HepG2 (cell line): ENCODE results near the gene TIPRL. TPM values are rescaled to one million over a fixed set of nuclear protein-coding genes. Genes with fewer than 3 reads are reported as not detected.

ENCODE experiments used
- BRD4 ChIP-seq: sonication (generic); formaldehyde crosslinking; IDR thresholded peaks from 2 replicates; pipeline ENCODE4 v1.4.0; 2020; ENCODE audit warnings: missing genetic modification reagents
- EHMT2 ChIP-seq: fragments of 200-600 bp; sonication (generic); IDR thresholded peaks from 2 replicates; pipeline ENCODE4 v1.7.0; 2017; ENCODE audit warnings: antibody characterized with exemption, low read depth, low read length, borderline replicate concordance
- ERF ChIP-seq: IDR thresholded peaks from 2 replicates; pipeline ENCODE4 v1.6.1; 2018; ENCODE audit warnings: missing biosample characterization, missing genetic modification reagents
- MEIS1 ChIP-seq: sonication (generic); formaldehyde crosslinking; IDR thresholded peaks from 2 replicates; pipeline ENCODE4 v1.9.0; 2021; ENCODE audit warnings: mild to moderate bottlenecking, missing genetic modification reagents, moderate library complexity, borderline replicate concordance
- NFATC3 ChIP-seq: sonication (generic); formaldehyde crosslinking; IDR thresholded peaks from 2 replicates; pipeline ENCODE4 v1.5.1; 2020; ENCODE audit warnings: mild to moderate bottlenecking, missing genetic modification reagents
- NR2C2 ChIP-seq: sonication (generic); formaldehyde crosslinking; IDR thresholded peaks from 2 replicates; pipeline ENCODE4 v1.4.0; 2020; ENCODE audit warnings: missing genetic modification reagents, mild to moderate bottlenecking, moderate library complexity, borderline replicate concordance
- SKI ChIP-seq: fragments of 450-650 bp; IDR thresholded peaks from one replicate; pipeline ENCODE4 v1.6.1; 2018; ENCODE audit warnings: mild to moderate bottlenecking; ENCODE audit not compliant: partially characterized antibody
- STAT5B ChIP-seq: sonication (generic); formaldehyde crosslinking; IDR thresholded peaks from 2 replicates; pipeline ENCODE4 v1.4.0; 2020; ENCODE audit warnings: missing genetic modification reagents
- TBX2 ChIP-seq: sonication (generic); formaldehyde crosslinking; IDR thresholded peaks from 2 replicates; pipeline ENCODE4 v1.5.0; 2020; ENCODE audit warnings: missing genetic modification reagents, mild to moderate bottlenecking, borderline replicate concordance
- TMF1 ChIP-seq: sonication (generic); formaldehyde crosslinking; IDR thresholded peaks from 2 replicates; pipeline ENCODE4 v1.8.1; 2022; ENCODE audit warnings: low read depth, missing genetic modification reagents
- TRIM24 ChIP-seq: sonication (generic); formaldehyde crosslinking; IDR thresholded peaks from 2 replicates; pipeline ENCODE4 v1.8.0; 2022; ENCODE audit warnings: mild to moderate bottlenecking, missing genetic modification reagents
- ZNF775 ChIP-seq: sonication (generic); formaldehyde crosslinking; IDR thresholded peaks from 2 replicates; pipeline ENCODE4 v1.4.0; 2020; ENCODE audit warnings: missing genetic modification reagents, mild to moderate bottlenecking, moderate library complexity, borderline replicate concordance
- polyA plus RNA-seq, 8 experiments: library from polyadenylated mRNA; depleted of rRNA in 3 of 8; stranded (reverse) in 7 of 8; unstranded in 1 of 8; fragments of >200 nt; fragmentation: Illumina TruSeq in 4 of 8; extraction: Trizol in 4 of 8; gene quantifications; 2 replicates each; pipeline versions ENCODE4 v1.2.1 to v1.2.3, GENCODE V29; 2011 to 2016; ENCODE audit warnings: low read depth in 4 of 8, missing spikeins in 1 of 8, mixed read lengths in 1 of 8; ENCODE audit not compliant: insufficient read depth in 1 of 8
- total RNA-seq, 5 experiments: library from RNA; depleted of rRNA; stranded (reverse); fragments of >200 nt; fragmentation: Illumina TruSeq; extraction: Trizol; gene quantifications; 2 replicates each; pipeline ENCODE4 v1.2.3, GENCODE V29; 2016; ENCODE audit warnings: low read depth in 1 of 5
- TF ChIP-seq, protein P1 (sequence below): sonication (generic); formaldehyde crosslinking; IDR thresholded peaks from 2 replicates; pipeline ENCODE4 v1.5.0; 2020; ENCODE audit warnings: missing genetic modification reagents
- TF ChIP-seq, protein P2 (sequence below), 2 experiments: fragments of 450-650 bp in 1 of 2; sonication (generic) in 1 of 2; formaldehyde crosslinking in 1 of 2; IDR thresholded peaks; 2 replicates each; pipeline versions ENCODE4 v1.6.1 to v1.8.0; 2016 to 2022; ENCODE audit warnings: antibody characterized with exemption in 1 of 2, mild to moderate bottlenecking in 1 of 2, missing genetic modification reagents in 1 of 2
- TF ChIP-seq, protein P3 (sequence below): IDR thresholded peaks from 2 replicates; pipeline ENCODE4 v1.6.1; 2016; ENCODE audit warnings: missing compliant biosample characterization, missing genetic modification reagents, borderline replicate concordance
- TF ChIP-seq, protein P4 (sequence below): sonication (generic); formaldehyde crosslinking; IDR thresholded peaks from 2 replicates; pipeline ENCODE4 v1.9.0; 2021; ENCODE audit warnings: missing genetic modification reagents, mild to moderate bottlenecking, borderline replicate concordance

Gene TIPRL
- total and polyA plus RNA-seq, 2 of the 13 experiments (the other 11 are each of a cell fraction or from before 2014, with no cell fraction given), result 10.1 to 22.8 TPM

DNA sequence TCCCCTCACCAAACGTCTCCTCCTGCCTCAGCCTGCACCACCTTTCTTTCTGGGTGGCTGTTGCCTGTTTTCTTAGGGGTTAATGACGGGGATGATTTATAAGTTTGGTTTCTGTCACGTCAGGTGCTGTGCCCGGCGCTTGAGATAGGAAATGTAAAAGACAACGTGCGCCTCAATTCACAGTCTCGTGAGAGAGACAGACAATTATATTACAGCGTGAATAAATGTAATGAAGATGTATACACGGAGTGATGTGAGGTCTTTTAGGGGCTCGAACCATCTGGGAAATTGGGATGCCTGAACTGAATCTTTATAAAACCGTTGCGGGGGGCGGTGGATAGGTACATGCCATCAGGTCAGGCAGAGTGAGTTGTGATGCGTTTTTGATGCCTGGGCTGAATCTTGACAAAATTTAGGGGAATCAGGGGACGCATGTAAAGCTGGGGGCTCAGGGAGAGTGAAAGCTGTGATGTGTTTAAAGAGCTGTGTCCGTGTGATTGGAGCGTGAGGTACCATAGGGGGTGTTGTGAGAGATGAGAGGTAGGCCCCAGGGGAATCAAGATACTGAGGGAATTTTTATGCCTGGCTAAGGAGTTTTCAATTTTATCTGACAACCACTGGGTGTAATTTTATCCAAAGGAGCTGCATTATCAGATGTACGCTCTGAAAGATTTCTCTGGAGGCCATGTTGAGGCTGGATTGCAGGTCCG is 831 bp downstream of the TIPRL start (continued):
- TF ChIP-seq BRD4 (no peak), SKI (no peak), TMF1 (CRISPR knock-in tag) (no peak), MEIS1 (CRISPR knock-in tag) (no peak), EHMT2 (no peak), ERF (no peak), TRIM24 (CRISPR knock-in tag) (no peak), NR2C2 (CRISPR knock-in tag) (no peak), ZNF775 (no peak), TBX2 (CRISPR knock-in tag) (no peak), STAT5B (no peak), NFATC3 (no peak)
- TF ChIP-seq, protein P1, sequence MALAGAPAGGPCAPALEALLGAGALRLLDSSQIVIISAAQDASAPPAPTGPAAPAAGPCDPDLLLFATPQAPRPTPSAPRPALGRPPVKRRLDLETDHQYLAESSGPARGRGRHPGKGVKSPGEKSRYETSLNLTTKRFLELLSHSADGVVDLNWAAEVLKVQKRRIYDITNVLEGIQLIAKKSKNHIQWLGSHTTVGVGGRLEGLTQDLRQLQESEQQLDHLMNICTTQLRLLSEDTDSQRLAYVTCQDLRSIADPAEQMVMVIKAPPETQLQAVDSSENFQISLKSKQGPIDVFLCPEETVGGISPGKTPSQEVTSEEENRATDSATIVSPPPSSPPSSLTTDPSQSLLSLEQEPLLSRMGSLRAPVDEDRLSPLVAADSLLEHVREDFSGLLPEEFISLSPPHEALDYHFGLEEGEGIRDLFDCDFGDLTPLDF (CRISPR knock-in tag), result 0 out of 2 replicates have a peak, but pooled peaks have one; percentile 37
- TF ChIP-seq, protein P2, sequence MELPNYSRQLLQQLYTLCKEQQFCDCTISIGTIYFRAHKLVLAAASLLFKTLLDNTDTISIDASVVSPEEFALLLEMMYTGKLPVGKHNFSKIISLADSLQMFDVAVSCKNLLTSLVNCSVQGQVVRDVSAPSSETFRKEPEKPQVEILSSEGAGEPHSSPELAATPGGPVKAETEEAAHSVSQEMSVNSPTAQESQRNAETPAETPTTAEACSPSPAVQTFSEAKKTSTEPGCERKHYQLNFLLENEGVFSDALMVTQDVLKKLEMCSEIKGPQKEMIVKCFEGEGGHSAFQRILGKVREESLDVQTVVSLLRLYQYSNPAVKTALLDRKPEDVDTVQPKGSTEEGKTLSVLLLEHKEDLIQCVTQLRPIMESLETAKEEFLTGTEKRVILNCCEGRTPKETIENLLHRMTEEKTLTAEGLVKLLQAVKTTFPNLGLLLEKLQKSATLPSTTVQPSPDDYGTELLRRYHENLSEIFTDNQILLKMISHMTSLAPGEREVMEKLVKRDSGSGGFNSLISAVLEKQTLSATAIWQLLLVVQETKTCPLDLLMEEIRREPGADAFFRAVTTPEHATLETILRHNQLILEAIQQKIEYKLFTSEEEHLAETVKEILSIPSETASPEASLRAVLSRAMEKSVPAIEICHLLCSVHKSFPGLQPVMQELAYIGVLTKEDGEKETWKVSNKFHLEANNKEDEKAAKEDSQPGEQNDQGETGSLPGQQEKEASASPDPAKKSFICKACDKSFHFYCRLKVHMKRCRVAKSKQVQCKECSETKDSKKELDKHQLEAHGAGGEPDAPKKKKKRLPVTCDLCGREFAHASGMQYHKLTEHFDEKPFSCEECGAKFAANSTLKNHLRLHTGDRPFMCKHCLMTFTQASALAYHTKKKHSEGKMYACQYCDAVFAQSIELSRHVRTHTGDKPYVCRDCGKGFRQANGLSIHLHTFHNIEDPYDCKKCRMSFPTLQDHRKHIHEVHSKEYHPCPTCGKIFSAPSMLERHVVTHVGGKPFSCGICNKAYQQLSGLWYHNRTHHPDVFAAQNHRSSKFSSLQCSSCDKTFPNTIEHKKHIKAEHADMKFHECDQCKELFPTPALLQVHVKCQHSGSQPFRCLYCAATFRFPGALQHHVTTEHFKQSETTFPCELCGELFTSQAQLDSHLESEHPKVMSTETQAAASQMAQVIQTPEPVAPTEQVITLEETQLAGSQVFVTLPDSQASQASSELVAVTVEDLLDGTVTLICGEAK (IDR thresholded peaks at IDR 0.05), result no peak
- TF ChIP-seq, protein P2 (CRISPR knock-in tag; IDR thresholded peaks at IDR 0.05), result no peak
- TF ChIP-seq, protein P3, sequence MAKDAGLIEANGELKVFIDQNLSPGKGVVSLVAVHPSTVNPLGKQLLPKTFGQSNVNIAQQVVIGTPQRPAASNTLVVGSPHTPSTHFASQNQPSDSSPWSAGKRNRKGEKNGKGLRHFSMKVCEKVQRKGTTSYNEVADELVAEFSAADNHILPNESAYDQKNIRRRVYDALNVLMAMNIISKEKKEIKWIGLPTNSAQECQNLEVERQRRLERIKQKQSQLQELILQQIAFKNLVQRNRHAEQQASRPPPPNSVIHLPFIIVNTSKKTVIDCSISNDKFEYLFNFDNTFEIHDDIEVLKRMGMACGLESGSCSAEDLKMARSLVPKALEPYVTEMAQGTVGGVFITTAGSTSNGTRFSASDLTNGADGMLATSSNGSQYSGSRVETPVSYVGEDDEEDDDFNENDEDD, result no peak
- TF ChIP-seq, protein P4, sequence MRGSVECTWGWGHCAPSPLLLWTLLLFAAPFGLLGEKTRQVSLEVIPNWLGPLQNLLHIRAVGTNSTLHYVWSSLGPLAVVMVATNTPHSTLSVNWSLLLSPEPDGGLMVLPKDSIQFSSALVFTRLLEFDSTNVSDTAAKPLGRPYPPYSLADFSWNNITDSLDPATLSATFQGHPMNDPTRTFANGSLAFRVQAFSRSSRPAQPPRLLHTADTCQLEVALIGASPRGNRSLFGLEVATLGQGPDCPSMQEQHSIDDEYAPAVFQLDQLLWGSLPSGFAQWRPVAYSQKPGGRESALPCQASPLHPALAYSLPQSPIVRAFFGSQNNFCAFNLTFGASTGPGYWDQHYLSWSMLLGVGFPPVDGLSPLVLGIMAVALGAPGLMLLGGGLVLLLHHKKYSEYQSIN (CRISPR knock-in tag), result no peak
